NK-92 treated with Interleukin-12 subunit alpha and Interleukin-12 subunit beta, amount 100 ng/mL, for 24 hours (cell line): Measurements from ENCODE around the gene PXT1.
"Not testable (repeated sequence)": the region's sequence is repeated elsewhere in the genome, so short reads cannot be mapped to it uniquely, and the experiment has no call there.

ENCODE experiments used
- DNase-seq: peaks from one replicate; lab custom pipeline; 2025; lab: John Stamatoyannopoulos, UW

The PXT1 gene

GRCh38 chr6:36443471-36444428 is 1.1 kb upstream of the PXT1 start:
- no peak for DNase-seq

- no peak for DNase-seq
Measured at GRCh38 chr6:36442103-36442670, 467 bp downstream of the PXT1 start.

GRCh38 chr6:36441307-36441894 is 1.3 kb downstream of the PXT1 start:
- peak; percentile 86 for DNase-seq

- DNase-seq: no peak
Measured at GRCh38 chr6:36436466-36436865, 6.2 kb downstream of the PXT1 start.

- DNase-seq: no peak
Measured at GRCh38 chr6:36432151-36432671, 10.4 kb downstream of the PXT1 start.

- no peak for DNase-seq
Measured at GRCh38 chr6:36431197-36431596, 11.5 kb downstream of the PXT1 start.

- DNase-seq: no peak
Measured at GRCh38 chr6:36430351-36430750, 12.3 kb downstream of the PXT1 start.

- no peak for DNase-seq
Measured at GRCh38 chr6:36428911-36429310, 13.7 kb downstream of the PXT1 start.

GRCh38 chr6:36426622-36427021 is 16.0 kb downstream of the PXT1 start:
- no peak for DNase-seq

GRCh38 chr6:36423101-36423824 is 19.4 kb downstream of the PXT1 start:
- peak; percentile 97 for DNase-seq

GRCh38 chr6:36422714-36423100 is 19.9 kb downstream of the PXT1 start:
- DNase-seq: no peak

GRCh38 chr6:36419310-36419709 is 23.3 kb downstream of the PXT1 start:
- DNase-seq: no peak

GRCh38 chr6:36418558-36418957 is 24.1 kb downstream of the PXT1 start:
- DNase-seq: no peak

GRCh38 chr6:36414481-36414880 is 28.2 kb downstream of the PXT1 start:
- DNase-seq: no peak

GRCh38 chr6:36413489-36414480 is 28.9 kb downstream of the PXT1 start:
- DNase-seq: no peak

GRCh38 chr6:36409718-36410117 is 32.9 kb downstream of the PXT1 start:
- not testable (repeated sequence) for DNase-seq

- DNase-seq: no peak
Measured at GRCh38 chr6:36404164-36404563, 38.5 kb downstream of the PXT1 start.

GRCh38 chr6:36402481-36402880 is 40.2 kb downstream of the PXT1 start:
- DNase-seq: no peak

GRCh38 chr6:36399970-36400369 is 42.7 kb downstream of the PXT1 start:
- no peak for DNase-seq

GRCh38 chr6:36392621-36393020 is 50.0 kb downstream of the PXT1 start:
- no peak for DNase-seq

- DNase-seq: no peak
Measured at GRCh38 chr6:36389353-36389752, 53.3 kb downstream of the PXT1 start.
